HepG2 (cell line): ENCODE data around the gene ARHGDIA. TPM values are rescaled to one million over a fixed set of nuclear protein-coding genes. Genes with fewer than 3 reads are reported as not detected.

Source experiments
- CERS6 ChIP-seq: sonication (generic); formaldehyde crosslinking; IDR thresholded peaks from 2 replicates; pipeline ENCODE4 v1.5.0; 2020; ENCODE audit warnings: missing genetic modification reagents
- ETV6 ChIP-seq: sonication (generic); formaldehyde crosslinking; conservative IDR thresholded peaks from 2 replicates; pipeline ENCODE4 v1.4.0; 2020; ENCODE audit warnings: missing genetic modification reagents
- IRF1 ChIP-seq: sonication (generic); formaldehyde crosslinking; IDR thresholded peaks from 2 replicates; pipeline ENCODE4 v1.4.0; 2020; ENCODE audit warnings: low read depth, mild to moderate bottlenecking, missing genetic modification reagents
- MAF1 ChIP-seq: sonication (generic); formaldehyde crosslinking; IDR thresholded peaks from 2 replicates; pipeline ENCODE4 v1.5.0; 2020; ENCODE audit warnings: missing genetic modification reagents, borderline replicate concordance
- MBNL3 ChIP-seq: fragments of 250-450 bp; sonication (Bioruptor Pico); conservative IDR thresholded peaks from 2 replicates; pipeline ENCODE4 v1.8.0; 2022; ENCODE audit warnings: mild to moderate bottlenecking, inconsistent platforms
- MED8 ChIP-seq: sonication (generic); formaldehyde crosslinking; IDR thresholded peaks from 2 replicates; pipeline ENCODE4 v1.8.1; 2023; ENCODE audit warnings: mild to moderate bottlenecking, missing genetic modification reagents; ENCODE audit not compliant: insufficient replicate concordance
- MLXIP ChIP-seq: sonication (generic); formaldehyde crosslinking; IDR thresholded peaks from 2 replicates; pipeline ENCODE4 v1.9.0; 2021; ENCODE audit warnings: missing genetic modification reagents, borderline replicate concordance
- MXD3 ChIP-seq: IDR thresholded peaks from 2 replicates; pipeline ENCODE4 v1.6.1; 2016; ENCODE audit warnings: mild to moderate bottlenecking, missing biosample characterization, missing genetic modification reagents
- MXD4 ChIP-seq: IDR thresholded peaks from 2 replicates; pipeline ENCODE4 v1.6.1; 2016; ENCODE audit warnings: mild to moderate bottlenecking, missing biosample characterization, missing genetic modification reagents
- RXRA ChIP-seq: sonication (generic); formaldehyde crosslinking; IDR thresholded peaks from 2 replicates; pipeline ENCODE4 v1.5.1; 2020; ENCODE audit warnings: missing genetic modification reagents
- ZFP82 ChIP-seq: sonication (generic); formaldehyde crosslinking; IDR thresholded peaks from 2 replicates; pipeline ENCODE4 v1.5.1; 2020; ENCODE audit warnings: mild to moderate bottlenecking, missing genetic modification reagents, borderline replicate concordance
- ZNF230 ChIP-seq: sonication (generic); formaldehyde crosslinking; IDR thresholded peaks from 2 replicates; pipeline ENCODE4 v1.4.0; 2020; ENCODE audit warnings: mild to moderate bottlenecking, missing genetic modification reagents
- ZNF326 ChIP-seq: sonication (generic); formaldehyde crosslinking; IDR thresholded peaks from 2 replicates; pipeline ENCODE4 v1.4.0; 2020; ENCODE audit warnings: missing genetic modification reagents, borderline replicate concordance
- ZNF687 ChIP-seq: sonication (generic); formaldehyde crosslinking; IDR thresholded peaks from 2 replicates; pipeline ENCODE4 v1.5.1; 2020; ENCODE audit warnings: mild to moderate bottlenecking, missing genetic modification reagents, moderate library complexity
- ZNF749 ChIP-seq: sonication (generic); formaldehyde crosslinking; IDR thresholded peaks from 2 replicates; pipeline ENCODE4 v1.8.0; 2022; ENCODE audit warnings: mild to moderate bottlenecking, missing genetic modification reagents, moderate library complexity, borderline replicate concordance
- polyA plus RNA-seq, 8 experiments: library from polyadenylated mRNA; depleted of rRNA in 3 of 8; stranded (reverse) in 7 of 8; unstranded in 1 of 8; fragments of >200 nt; fragmentation: Illumina TruSeq in 4 of 8; extraction: Trizol in 4 of 8; gene quantifications; 2 replicates each; pipeline versions ENCODE4 v1.2.1 to v1.2.3, GENCODE V29; 2011 to 2016; ENCODE audit warnings: low read depth in 4 of 8, missing spikeins in 1 of 8, mixed read lengths in 1 of 8; ENCODE audit not compliant: insufficient read depth in 1 of 8
- total RNA-seq, 5 experiments: library from RNA; depleted of rRNA; stranded (reverse); fragments of >200 nt; fragmentation: Illumina TruSeq; extraction: Trizol; gene quantifications; 2 replicates each; pipeline ENCODE4 v1.2.3, GENCODE V29; 2016; ENCODE audit warnings: low read depth in 1 of 5

The ARHGDIA gene
- total and polyA plus RNA-seq, 2 of the 13 experiments (the other 11 are each of a cell fraction or from before 2014, with no cell fraction given): 40.0 to 64.0 TPM

- TF ChIP-seq MLXIP (CRISPR knock-in tag) (0 out of 2 replicates have a peak, but pooled peaks have one; percentile 50), RXRA (CRISPR knock-in tag) (peak; percentile 80), ZNF326 (CRISPR knock-in tag) (peak; percentile 28; the same call in 1 of the 2 replicates), MED8 (CRISPR knock-in tag) (peak; percentile 98), CERS6 (no peak), MXD3 (CRISPR knock-in tag) (peak; percentile 94), ETV6 (peak; percentile 92), MXD4 (CRISPR knock-in tag) (peak; percentile 95), ZNF230 (CRISPR knock-in tag) (peak; percentile 59; the same call in 1 of the 2 replicates), MAF1 (CRISPR knock-in tag) (peak; percentile 86; the same call in 1 of the 2 replicates), MBNL3 (CRISPR knock-in tag) (0 out of 2 replicates have a peak, but pooled peaks have one; percentile 94), ZNF749 (CRISPR knock-in tag) (no peak; the same call in 1 of the 2 replicates), ZNF687 (CRISPR knock-in tag) (peak; percentile 88), ZFP82 (CRISPR knock-in tag) (peak; percentile 33; the same call in 1 of the 2 replicates), IRF1 (CRISPR knock-in tag) (no peak)
Observed at GRCh38 chr17:81860756-81861568, 10.2 kb downstream of the ARHGDIA start (continued).
